H9 (cell line): Measurements from ENCODE around the gene TMEM190. TPM values are rescaled to one million over a fixed set of nuclear protein-coding genes. Genes with fewer than 3 reads are reported as not detected.

Source experiments
- DNase-seq: peaks from one replicate; pipeline ENCODE4 v3.0.0-alpha.2; 2017
- H2AFZ ChIP-seq: one replicate; pipeline ENCODE4 v1.6.1; 2013; ENCODE audit warnings: mild to moderate bottlenecking, low read length, control low read depth, moderate library complexity
- H2AK5ac ChIP-seq: 2 replicates; pipeline ENCODE4 v1.6.1; 2013; ENCODE audit warnings: low read length, control low read depth, mixed read lengths; ENCODE audit not compliant: insufficient read length
- H2BK120ac ChIP-seq: one replicate; pipeline ENCODE4 v1.6.1; 2013; ENCODE audit warnings: low read depth, mild to moderate bottlenecking, low read length, control low read depth, inconsistent platforms; ENCODE audit not compliant: poor library complexity, severe bottlenecking
- H2BK12ac ChIP-seq: 2 replicates; pipeline ENCODE4 v1.6.1; 2013; ENCODE audit warnings: low read length, control low read depth, mixed read lengths, low read depth; ENCODE audit not compliant: insufficient read length
- H2BK15ac ChIP-seq: 2 replicates; pipeline ENCODE4 v1.6.1; 2013; ENCODE audit warnings: low read depth, low read length, control low read depth
- H2BK20ac ChIP-seq: one replicate; pipeline ENCODE4 v1.6.1; 2013; ENCODE audit warnings: low read depth, mild to moderate bottlenecking, low read length, control low read depth, inconsistent platforms; ENCODE audit not compliant: poor library complexity, severe bottlenecking
- H2BK5ac ChIP-seq: 2 replicates; pipeline ENCODE4 v1.6.1; 2013; ENCODE audit warnings: low read length, control low read depth, mixed read lengths; ENCODE audit not compliant: insufficient read length
- H3K14ac ChIP-seq: 2 replicates; pipeline ENCODE4 v1.6.1; 2013; ENCODE audit warnings: low read length, control low read depth; ENCODE audit not compliant: insufficient read depth
- H3K18ac ChIP-seq: 2 replicates; pipeline ENCODE4 v1.6.1; 2013; ENCODE audit warnings: low read depth, mild to moderate bottlenecking, mixed read lengths, low read length, control low read depth; ENCODE audit not compliant: insufficient read length
- H3K23ac ChIP-seq: 2 replicates; pipeline ENCODE4 v1.6.1; 2013; ENCODE audit warnings: low read length, control low read depth, mixed read lengths, low read depth; ENCODE audit not compliant: insufficient read length
- H3K23me2 ChIP-seq: 2 replicates; pipeline ENCODE4 v1.6.1; 2013; ENCODE audit warnings: low read depth, mild to moderate bottlenecking, mixed read lengths, low read length, control low read depth; ENCODE audit not compliant: insufficient read length, poor library complexity, severe bottlenecking
- H3K27ac ChIP-seq: 2 replicates; pipeline ENCODE4 v1.5.1; 2013; ENCODE audit warnings: low read length, control low read depth, mixed read lengths, low read depth; ENCODE audit not compliant: insufficient read length
- H3K27me3 ChIP-seq: 2 replicates; pipeline ENCODE4 v1.6.1; 2013; ENCODE audit warnings: low read length, control low read depth, inconsistent platforms; ENCODE audit not compliant: insufficient read depth
- H3K4ac ChIP-seq: 2 replicates; pipeline ENCODE4 v1.6.1; 2013; ENCODE audit warnings: low read depth, mild to moderate bottlenecking, control low read depth, inconsistent platforms, low read length, moderate library complexity
- H3K4me1 ChIP-seq: 2 replicates; pipeline ENCODE4 v1.6.1; 2013; ENCODE audit warnings: low read length, control low read depth, inconsistent platforms; ENCODE audit not compliant: insufficient read depth
- H3K4me2 ChIP-seq: 2 replicates; pipeline ENCODE4 v1.6.1; 2013; ENCODE audit warnings: low read length, control low read depth, mixed read lengths; ENCODE audit not compliant: insufficient read length, insufficient read depth
- H3K56ac ChIP-seq: 2 replicates; pipeline ENCODE4 v1.6.1; 2013; ENCODE audit warnings: low read depth, mild to moderate bottlenecking, mixed read lengths, low read length, control low read depth; ENCODE audit not compliant: insufficient read length
- H3K79me1 ChIP-seq: 2 replicates; pipeline ENCODE4 v1.6.1; 2013; ENCODE audit warnings: low read depth, mild to moderate bottlenecking, moderate library complexity, low read length, control low read depth, inconsistent platforms; ENCODE audit not compliant: insufficient read depth, poor library complexity, severe bottlenecking
- H3K79me2 ChIP-seq: 2 replicates; pipeline ENCODE4 v1.6.1; 2013; ENCODE audit warnings: low read length, control low read depth, inconsistent platforms; ENCODE audit not compliant: insufficient read depth
- H3K9ac ChIP-seq: 2 replicates; pipeline ENCODE4 v1.6.1; 2013; ENCODE audit warnings: low read length, control low read depth, mixed read lengths; ENCODE audit not compliant: insufficient read length; ENCODE audit errors: extremely low read depth
- H3K9me3 ChIP-seq: one replicate; pipeline ENCODE4 v1.6.1; 2013; ENCODE audit warnings: low read depth, low read length, inconsistent platforms; ENCODE audit not compliant: control insufficient read depth
- H3T11ph ChIP-seq: one replicate; pipeline ENCODE4 v1.6.1; 2013; ENCODE audit warnings: mild to moderate bottlenecking, low read length, control low read depth, inconsistent platforms
- H4K20me1 ChIP-seq: one replicate; pipeline ENCODE4 v1.6.1; 2013; ENCODE audit not compliant: control insufficient read depth, insufficient read length, insufficient read depth
- H4K5ac ChIP-seq: 2 replicates; pipeline ENCODE4 v1.6.1; 2013; ENCODE audit warnings: low read depth, mild to moderate bottlenecking, mixed read lengths, low read length, control low read depth; ENCODE audit not compliant: insufficient read length
- H4K8ac ChIP-seq: replicated peaks from 2 replicates; pipeline ENCODE4 v1.6.1; 2013; ENCODE audit warnings: low read length, control low read depth, mixed read lengths, low read depth; ENCODE audit not compliant: insufficient read length
- H4K91ac ChIP-seq: 2 replicates; pipeline ENCODE4 v1.6.1; 2013; ENCODE audit warnings: low read depth, mild to moderate bottlenecking, moderate library complexity, mixed read lengths, low read length, control low read depth; ENCODE audit not compliant: insufficient read length
- H3K27ac Mint-ChIP-seq, 3 experiments: 2 replicates in 2 of 3; 3 replicates in 1 of 3; pipeline ENCODE4 v1.8.0; 2020 to 2021; ENCODE audit warnings: mixed read lengths in 3 of 3, mild to moderate bottlenecking in 1 of 3, moderate library complexity in 1 of 3
- H3K27me3 Mint-ChIP-seq: 2 replicates; pipeline ENCODE4 v1.8.0; 2021; ENCODE audit warnings: low read depth, mild to moderate bottlenecking, moderate library complexity, mixed read lengths
- H3K36me3 Mint-ChIP-seq, 3 experiments: 2 replicates in 2 of 3; 3 replicates in 1 of 3; pipeline ENCODE4 v1.8.0; 2020 to 2021; ENCODE audit warnings: low read depth in 3 of 3, mixed read lengths in 3 of 3; ENCODE audit not compliant: insufficient read depth in 1 of 3
- H3K4me1 Mint-ChIP-seq, 2 experiments: 2 replicates each; pipeline ENCODE4 v1.8.0; 2020; ENCODE audit warnings: mixed read lengths in 2 of 2
- H3K4me3 Mint-ChIP-seq, 2 experiments: 2 replicates in 1 of 2; 3 replicates in 1 of 2; pipeline ENCODE4 v1.8.0; 2020 to 2021; ENCODE audit warnings: mild to moderate bottlenecking in 2 of 2, mixed read lengths in 2 of 2, moderate library complexity in 1 of 2
- H3K9me3 Mint-ChIP-seq, 2 experiments: 2 replicates in 1 of 2; 3 replicates in 1 of 2; pipeline ENCODE4 v1.8.0; 2020; ENCODE audit warnings: mild to moderate bottlenecking in 2 of 2, mixed read lengths in 2 of 2, moderate library complexity in 1 of 2
- whole genome bisulfite sequencing: extraction: QIAGEN DNeasy Blood & Tissue Kit; methylation state at CpG from one replicate; pipeline ENCODE4 v1.1.7; 2013; ENCODE audit warnings: missing lambda C conversion rate, low lambda C conversion rate, mixed read lengths; ENCODE audit not compliant: insufficient read length; ENCODE audit errors: extremely low coverage; 5-methylcytosine and 5-hydroxymethylcytosine counted together
- total RNA-seq: library from RNA; stranded (reverse); gene quantifications from 2 replicates; pipeline ENCODE4 v1.2.1, GENCODE V29; 2021
- TF ChIP-seq, protein P1 (sequence below): fragments of 200-600 bp; sonication (generic); conservative IDR thresholded peaks from 3 replicates; pipeline ENCODE4 v1.8.0; 2021; ENCODE audit warnings: antibody characterized with exemption, mild to moderate bottlenecking

TMEM190 gene
- total RNA-seq, 1 experiment from 2014 or later: 1.5 TPM

DNA sequence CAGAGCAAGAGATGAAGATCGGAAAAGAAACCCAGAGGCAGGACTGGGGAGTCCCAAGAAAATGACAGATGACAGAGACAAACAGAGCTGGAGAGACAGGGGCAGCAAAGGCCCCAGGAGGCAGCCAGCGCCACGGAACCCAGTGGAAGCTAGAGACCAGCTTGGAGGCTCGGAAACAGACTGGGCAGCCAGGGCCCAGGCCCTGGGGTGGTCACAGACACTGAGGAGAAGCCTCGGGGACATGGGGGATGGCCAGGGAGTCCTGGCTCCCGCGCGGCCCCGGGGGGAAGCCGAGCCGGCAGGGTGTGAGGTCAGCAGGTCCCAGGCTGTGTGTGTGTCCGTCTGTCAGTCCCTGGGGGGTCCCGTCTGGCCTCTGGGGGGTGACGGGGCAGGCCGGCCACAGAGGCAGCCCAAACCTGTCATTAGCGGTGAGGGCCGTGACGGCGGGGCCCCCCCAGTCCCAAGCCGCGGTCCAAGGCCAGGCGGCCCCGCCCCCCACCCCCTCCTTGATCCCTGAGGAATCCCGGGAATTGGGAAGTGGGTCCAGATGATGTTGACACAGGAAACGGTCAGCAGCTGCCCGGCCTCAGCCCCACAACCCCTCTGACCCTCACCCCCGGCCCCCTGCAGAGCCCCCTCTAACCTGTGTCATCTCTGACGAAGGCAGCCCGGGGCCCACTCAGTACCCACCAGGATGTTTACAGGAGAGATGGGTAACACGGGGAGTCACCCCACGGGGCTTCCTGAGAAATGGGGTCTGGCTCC is 2.5 kb upstream of the TMEM190 start:
- H3K27me3 ChIP-seq: peaks cover 5% of the 10 kb centered on the region; the same call in 1 of the 2 replicates
- H2AK5ac ChIP-seq: no peak overlapping the region
- H2BK120ac ChIP-seq: no peak overlapping the region
- no peak overlapping the region for H2BK5ac ChIP-seq
- H2BK20ac ChIP-seq: no peak overlapping the region
- DNase-seq: no peak
- Mint-ChIP-seq H3K36me3 (peaks cover 0 to 6% (median 0%) of the 10 kb centered on the region in 3 experiments; a peak in 1 of 7 replicates), H3K27me3 (peaks cover 70% of the 10 kb centered on the region), H3K4me3 (peak overlapping the region; percentile 4 to 51; a peak in 3 of 5 replicates), H3K27ac (peak overlapping the region in 2 of 3 experiments; percentile 17 to 55; a peak in 3 of 7 replicates), H3K4me1 (peaks cover 41 to 57% of the 10 kb centered on the region in 2 experiments), H3K9me3 (peaks cover 0 to 5% of the 10 kb centered on the region in 2 experiments; a peak in 2 of 5 replicates)
- H3K14ac ChIP-seq: no peak overlapping the region; the same call in 1 of the 2 replicates
- H3K56ac ChIP-seq: no peak overlapping the region
- H4K5ac ChIP-seq: no peak overlapping the region
- H3K27ac ChIP-seq: no peak overlapping the region
- H3K4me1 ChIP-seq: no peaks in the 10 kb centered on the region; the same call in 1 of the 2 replicates
- peak overlapping the region; percentile 33 for H3K4me2 ChIP-seq
- no peak overlapping the region for H2AFZ ChIP-seq
- no peak overlapping the region for H2BK12ac ChIP-seq
- no peak overlapping the region for H3K4ac ChIP-seq
- no peak overlapping the region for H3T11ph ChIP-seq
- no CpG with 5 or more reads among the region's 31 CpGs for WGBS
- no peaks in the 10 kb centered on the region for H4K20me1 ChIP-seq
- no peak overlapping the region for H4K91ac ChIP-seq
- H3K79me2 ChIP-seq: no peaks in the 10 kb centered on the region
- no peaks in the 10 kb centered on the region for H3K79me1 ChIP-seq
- no peak overlapping the region for H4K8ac ChIP-seq
- H3K23me2 ChIP-seq: peaks cover 17% of the 10 kb centered on the region
- H3K23ac ChIP-seq: no peak overlapping the region
- H3K9me3 ChIP-seq: no peaks in the 10 kb centered on the region
- no peak overlapping the region for H3K18ac ChIP-seq
- H3K9ac ChIP-seq: no peak overlapping the region
- no peak overlapping the region for H2BK15ac ChIP-seq
- TF ChIP-seq, protein P1, sequence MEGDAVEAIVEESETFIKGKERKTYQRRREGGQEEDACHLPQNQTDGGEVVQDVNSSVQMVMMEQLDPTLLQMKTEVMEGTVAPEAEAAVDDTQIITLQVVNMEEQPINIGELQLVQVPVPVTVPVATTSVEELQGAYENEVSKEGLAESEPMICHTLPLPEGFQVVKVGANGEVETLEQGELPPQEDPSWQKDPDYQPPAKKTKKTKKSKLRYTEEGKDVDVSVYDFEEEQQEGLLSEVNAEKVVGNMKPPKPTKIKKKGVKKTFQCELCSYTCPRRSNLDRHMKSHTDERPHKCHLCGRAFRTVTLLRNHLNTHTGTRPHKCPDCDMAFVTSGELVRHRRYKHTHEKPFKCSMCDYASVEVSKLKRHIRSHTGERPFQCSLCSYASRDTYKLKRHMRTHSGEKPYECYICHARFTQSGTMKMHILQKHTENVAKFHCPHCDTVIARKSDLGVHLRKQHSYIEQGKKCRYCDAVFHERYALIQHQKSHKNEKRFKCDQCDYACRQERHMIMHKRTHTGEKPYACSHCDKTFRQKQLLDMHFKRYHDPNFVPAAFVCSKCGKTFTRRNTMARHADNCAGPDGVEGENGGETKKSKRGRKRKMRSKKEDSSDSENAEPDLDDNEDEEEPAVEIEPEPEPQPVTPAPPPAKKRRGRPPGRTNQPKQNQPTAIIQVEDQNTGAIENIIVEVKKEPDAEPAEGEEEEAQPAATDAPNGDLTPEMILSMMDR: no peak
